Activated T-helper 17 cell treated with anti-CD3 and anti-CD28 coated beads, Interleukin-2, amount 50 U/mL, for 72 hours (primary cell): ENCODE results near the gene VTCN1. TPM values are rescaled to one million over a fixed set of nuclear protein-coding genes. Genes with fewer than 3 reads are reported as not detected.

Experiments
- ATAC-seq: fragments of 150-1000 bp; cut with Tn5 transposase; replicated peaks from 2 replicates; pipeline ENCODE4 v1.10.0; 2021; ENCODE audit warnings: mild to moderate bottlenecking, moderate library complexity
- H3K27ac Mint-ChIP-seq: one replicate; pipeline ENCODE4 v1.8.0; 2022; ENCODE audit warnings: mixed read lengths
- H3K27me3 Mint-ChIP-seq: one replicate; pipeline ENCODE4 v1.8.0; 2022; ENCODE audit warnings: mixed read lengths
- H3K36me3 Mint-ChIP-seq: one replicate; pipeline ENCODE4 v1.8.0; 2022; ENCODE audit warnings: low read depth, mild to moderate bottlenecking, mixed read lengths
- H3K4me1 Mint-ChIP-seq: one replicate; pipeline ENCODE4 v1.8.0; 2022; ENCODE audit warnings: mixed read lengths
- H3K4me3 Mint-ChIP-seq: one replicate; pipeline ENCODE4 v1.8.0; 2022; ENCODE audit warnings: mild to moderate bottlenecking, mixed read lengths
- H3K9me3 Mint-ChIP-seq: one replicate; pipeline ENCODE4 v1.8.0; 2022; ENCODE audit warnings: mixed read lengths
- total RNA-seq, 2 donors: library from RNA; stranded (reverse); gene quantifications; one replicate each; pipeline ENCODE4 v1.2.3, GENCODE V29; 2022

VTCN1 gene
- total RNA-seq, 2 donors from 2014 or later = not detected

- no peaks in the 10 kb centered on the region for H3K4me1 Mint-ChIP-seq
- no peak overlapping the region for H3K4me3 Mint-ChIP-seq
- H3K27me3 Mint-ChIP-seq = no peaks in the 10 kb centered on the region
- ATAC-seq = no peak
- H3K27ac Mint-ChIP-seq = no peak overlapping the region
- no peaks in the 10 kb centered on the region for H3K36me3 Mint-ChIP-seq
- H3K9me3 Mint-ChIP-seq = peaks cover 7% of the 10 kb centered on the region
Measured at GRCh38 chr1:117229217-117229616, 18.5 kb upstream of the VTCN1 start.

GRCh38 chr1:117225931-117226330 is 15.2 kb upstream of the VTCN1 start:
- no peak for ATAC-seq
- H3K27ac Mint-ChIP-seq = no peak overlapping the region

GRCh38 chr1:117216718-117217117 is 6.0 kb upstream of the VTCN1 start:
- Mint-ChIP-seq H3K36me3 (no peaks in the 10 kb centered on the region), H3K27me3 (peaks cover 9% of the 10 kb centered on the region)
- no peak for ATAC-seq

More at GRCh38 chr1:117225931-117226330, 15.2 kb upstream of the VTCN1 start:
- Mint-ChIP-seq H3K4me3 (no peak overlapping the region), H3K4me1 (no peaks in the 10 kb centered on the region), H3K27me3 (no peaks in the 10 kb centered on the region), H3K36me3 (no peaks in the 10 kb centered on the region), H3K9me3 (peaks cover 4% of the 10 kb centered on the region)

GRCh38 chr1:117215733-117216462 is 5.2 kb upstream of the VTCN1 start:
- Mint-ChIP-seq H3K4me1 (no peaks in the 10 kb centered on the region), H3K27ac (no peak overlapping the region), H3K9me3 (peaks cover 4% of the 10 kb centered on the region), H3K4me3 (no peak overlapping the region), H3K27me3 (peaks cover 9% of the 10 kb centered on the region), H3K36me3 (no peaks in the 10 kb centered on the region)
- ATAC-seq = no peak

More at GRCh38 chr1:117216718-117217117, 6.0 kb upstream of the VTCN1 start:
- Mint-ChIP-seq H3K9me3 (peaks cover 4% of the 10 kb centered on the region), H3K27ac (no peak overlapping the region), H3K4me1 (no peaks in the 10 kb centered on the region), H3K4me3 (no peak overlapping the region)

- no peak overlapping the region for H3K27ac Mint-ChIP-seq
Measured at GRCh38 chr1:117215019-117215418, 4.3 kb upstream of the VTCN1 start.

GRCh38 chr1:117213046-117213445 is 2.3 kb upstream of the VTCN1 start:
- Mint-ChIP-seq H3K4me3 (no peak overlapping the region), H3K27me3 (peaks cover 11% of the 10 kb centered on the region), H3K4me1 (no peaks in the 10 kb centered on the region), H3K9me3 (peaks cover 4% of the 10 kb centered on the region), H3K27ac (no peak overlapping the region), H3K36me3 (no peaks in the 10 kb centered on the region)
- ATAC-seq = no peak

More at GRCh38 chr1:117215019-117215418, 4.3 kb upstream of the VTCN1 start:
- no peak for ATAC-seq
- Mint-ChIP-seq H3K4me1 (no peaks in the 10 kb centered on the region), H3K27me3 (peaks cover 9% of the 10 kb centered on the region), H3K9me3 (peaks cover 4% of the 10 kb centered on the region), H3K36me3 (no peaks in the 10 kb centered on the region), H3K4me3 (no peak overlapping the region)

- no peaks in the 10 kb centered on the region for H3K4me1 Mint-ChIP-seq
- no peaks in the 10 kb centered on the region for H3K9me3 Mint-ChIP-seq
- ATAC-seq = no peak
- no peak overlapping the region for H3K27ac Mint-ChIP-seq
- no peak overlapping the region for H3K4me3 Mint-ChIP-seq
- H3K36me3 Mint-ChIP-seq = no peaks in the 10 kb centered on the region
- H3K27me3 Mint-ChIP-seq = peaks cover 11% of the 10 kb centered on the region
Measured at GRCh38 chr1:117210386-117210785, 341 bp downstream of the VTCN1 start.

GRCh38 chr1:117209094-117209493 is 1.6 kb downstream of the VTCN1 start:
- ATAC-seq = no peak
- no peaks in the 10 kb centered on the region for H3K9me3 Mint-ChIP-seq
- no peaks in the 10 kb centered on the region for H3K36me3 Mint-ChIP-seq
- peaks cover 11% of the 10 kb centered on the region for H3K27me3 Mint-ChIP-seq
- H3K4me3 Mint-ChIP-seq = no peak overlapping the region
- H3K4me1 Mint-ChIP-seq = no peaks in the 10 kb centered on the region
- H3K27ac Mint-ChIP-seq = no peak overlapping the region

- Mint-ChIP-seq H3K9me3 (no peaks in the 10 kb centered on the region), H3K27ac (no peak overlapping the region), H3K27me3 (peaks cover 11% of the 10 kb centered on the region), H3K4me1 (no peaks in the 10 kb centered on the region), H3K4me3 (no peak overlapping the region), H3K36me3 (no peaks in the 10 kb centered on the region)
- no peak for ATAC-seq
Measured at GRCh38 chr1:117208580-117208979, 2.1 kb downstream of the VTCN1 start.

- H3K36me3 Mint-ChIP-seq = no peaks in the 10 kb centered on the region
- peaks cover 29% of the 10 kb centered on the region for H3K27me3 Mint-ChIP-seq
- H3K27ac Mint-ChIP-seq = no peak overlapping the region
- no peak for ATAC-seq
- H3K4me1 Mint-ChIP-seq = no peaks in the 10 kb centered on the region
- no peak overlapping the region for H3K4me3 Mint-ChIP-seq
- H3K9me3 Mint-ChIP-seq = no peaks in the 10 kb centered on the region
Measured at GRCh38 chr1:117205368-117205767, 5.4 kb downstream of the VTCN1 start.

GRCh38 chr1:117201808-117202207 is 8.9 kb downstream of the VTCN1 start:
- ATAC-seq = no peak
- Mint-ChIP-seq H3K36me3 (no peaks in the 10 kb centered on the region), H3K4me3 (no peak overlapping the region), H3K27me3 (peaks cover 25% of the 10 kb centered on the region), H3K4me1 (no peaks in the 10 kb centered on the region), H3K27ac (no peak overlapping the region), H3K9me3 (no peaks in the 10 kb centered on the region)

GRCh38 chr1:117198097-117198496 is 12.6 kb downstream of the VTCN1 start:
- no peaks in the 10 kb centered on the region for H3K9me3 Mint-ChIP-seq
- peaks cover 22% of the 10 kb centered on the region for H3K27me3 Mint-ChIP-seq
- no peaks in the 10 kb centered on the region for H3K4me1 Mint-ChIP-seq
- H3K36me3 Mint-ChIP-seq = no peaks in the 10 kb centered on the region
- no peak overlapping the region for H3K4me3 Mint-ChIP-seq
- no peak overlapping the region for H3K27ac Mint-ChIP-seq
- ATAC-seq = no peak

- Mint-ChIP-seq H3K27me3 (peaks cover 6% of the 10 kb centered on the region), H3K4me3 (no peak overlapping the region), H3K9me3 (no peaks in the 10 kb centered on the region), H3K27ac (no peak overlapping the region), H3K36me3 (no peaks in the 10 kb centered on the region), H3K4me1 (no peaks in the 10 kb centered on the region)
- ATAC-seq = no peak
Measured at GRCh38 chr1:117189726-117190125, 21.0 kb downstream of the VTCN1 start.

- peaks cover 6% of the 10 kb centered on the region for H3K27me3 Mint-ChIP-seq
- no peaks in the 10 kb centered on the region for H3K36me3 Mint-ChIP-seq
- H3K4me1 Mint-ChIP-seq = no peaks in the 10 kb centered on the region
- H3K27ac Mint-ChIP-seq = no peak overlapping the region
- no peaks in the 10 kb centered on the region for H3K9me3 Mint-ChIP-seq
- ATAC-seq = no peak
- H3K4me3 Mint-ChIP-seq = no peak overlapping the region
Measured at GRCh38 chr1:117188816-117189437, 21.8 kb downstream of the VTCN1 start.

- H3K36me3 Mint-ChIP-seq = no peaks in the 10 kb centered on the region
- no peak overlapping the region for H3K27ac Mint-ChIP-seq
- no peaks in the 10 kb centered on the region for H3K4me1 Mint-ChIP-seq
- no peaks in the 10 kb centered on the region for H3K9me3 Mint-ChIP-seq
- H3K4me3 Mint-ChIP-seq = no peak overlapping the region
- ATAC-seq = no peak
- peaks cover 6% of the 10 kb centered on the region for H3K27me3 Mint-ChIP-seq
Measured at GRCh38 chr1:117188170-117188815, 22.4 kb downstream of the VTCN1 start.
